ENCODE measurements around the gene PDIA3.

- TF ChIP-seq CTCF (IDR thresholded peaks at IDR 0.05; ENCODE audit: insufficient read depth, low read depth, low read length) (no peak), EZH2 (IDR thresholded peaks at IDR 0.05; ENCODE audit: insufficient read depth, low read length) (no peak)
Measured at GRCh38 chr15:43795997-43796396, 49.8 kb downstream of the PDIA3 start.
